HEK293 (cell line): ENCODE data around the gene SNAPIN.

Source experiments
- CTCF ChIA-PET: fragments of 350-600 bp; formaldehyde crosslinking; extraction: SDS; loops from one replicate; lab custom pipeline; 2021; ENCODE audit warnings: antibody characterized with exemption; lab: Yijun Ruan, JAX
- POLR2A ChIA-PET: fragments of 300-600 bp; formaldehyde crosslinking; extraction: SDS; loops from one replicate; lab custom pipeline; 2020; ENCODE audit warnings: antibody characterized with exemption, inconsistent platforms; lab: Yijun Ruan, JAX
- H3K27ac ChIP-seq: fragments of 200-500 bp; sonication (Bioruptor generic); 2 replicates; pipeline ENCODE4 v1.5.1; 2014; ENCODE audit warnings: low read depth, low read length, control low read depth, inconsistent platforms; ENCODE audit errors: extremely low read depth
- H3K36me3 ChIP-seq, 2 experiments: fragments of 200-500 bp in 1 of 2; sonication (Bioruptor generic) in 1 of 2; 1 replicate in 1 of 2; 2 replicates in 1 of 2; pipeline ENCODE4 v1.5.1; 2014 to 2017; ENCODE audit warnings: inconsistent platforms in 2 of 2, low read length in 2 of 2; ENCODE audit not compliant: control insufficient read depth in 2 of 2, insufficient read depth in 1 of 2
- H3K4me1 ChIP-seq: fragments of 200-500 bp; sonication (Bioruptor generic); 2 replicates; pipeline ENCODE4 v1.5.1; 2014; ENCODE audit warnings: mild to moderate bottlenecking, low read length, inconsistent platforms; ENCODE audit not compliant: control insufficient read depth, insufficient read depth
- H3K4me3 ChIP-seq: 2 replicates; pipeline ENCODE4 v1.5.1; 2011; ENCODE audit warnings: low read depth, mild to moderate bottlenecking, control low read depth, low read length, moderate library complexity
- H3K9me3 ChIP-seq: fragments of 200-500 bp; sonication (Bioruptor generic); 2 replicates; pipeline ENCODE4 v1.5.1; 2014; ENCODE audit warnings: low read depth, low read length, inconsistent platforms; ENCODE audit not compliant: control insufficient read depth, insufficient read depth
- AEBP2 ChIP-seq: fragments of 450-650 bp; formaldehyde crosslinking; IDR thresholded peaks from 2 replicates; pipeline ENCODE4 v1.5.1; 2016; ENCODE audit warnings: missing biosample characterization, missing genetic modification characterization, borderline replicate concordance
- GFI1B ChIP-seq: fragments of 450-650 bp; formaldehyde crosslinking; IDR thresholded peaks from 2 replicates; pipeline ENCODE4 v1.5.1; 2016; ENCODE audit warnings: missing biosample characterization, missing genetic modification characterization
- KLF1 ChIP-seq: fragments of 450-650 bp; formaldehyde crosslinking; IDR thresholded peaks from 2 replicates; pipeline ENCODE4 v1.5.1; 2016; ENCODE audit warnings: missing biosample characterization, missing genetic modification characterization
- KLF17 ChIP-seq: fragments of 450-650 bp; formaldehyde crosslinking; IDR thresholded peaks from 2 replicates; pipeline ENCODE4 v1.5.1; 2016; ENCODE audit warnings: missing biosample characterization, missing genetic modification characterization
- OVOL3 ChIP-seq: fragments of 450-650 bp; formaldehyde crosslinking; IDR thresholded peaks from 2 replicates; pipeline ENCODE4 v1.5.1; 2016; ENCODE audit warnings: missing biosample characterization, missing genetic modification characterization
- PATZ1 ChIP-seq: fragments of 450-650 bp; formaldehyde crosslinking; IDR thresholded peaks from 2 replicates; pipeline ENCODE4 v1.5.1; 2016; ENCODE audit warnings: missing biosample characterization, missing genetic modification characterization
- PRDM6 ChIP-seq: fragments of 450-650 bp; formaldehyde crosslinking; IDR thresholded peaks from 2 replicates; pipeline ENCODE4 v1.5.1; 2017; ENCODE audit warnings: missing biosample characterization, missing genetic modification characterization
- SP3 ChIP-seq: fragments of 450-650 bp; formaldehyde crosslinking; IDR thresholded peaks from 2 replicates; pipeline ENCODE4 v1.5.1; 2016; ENCODE audit warnings: missing biosample characterization, missing genetic modification characterization
- SP7 ChIP-seq: fragments of 450-650 bp; formaldehyde crosslinking; IDR thresholded peaks from 2 replicates; pipeline ENCODE4 v1.5.1; 2016; ENCODE audit warnings: missing biosample characterization, missing genetic modification characterization
- YY2 ChIP-seq: fragments of 450-650 bp; formaldehyde crosslinking; IDR thresholded peaks from 2 replicates; pipeline ENCODE4 v1.5.1; 2016; ENCODE audit warnings: missing biosample characterization, missing genetic modification characterization
- ZBTB17 ChIP-seq: fragments of 450-650 bp; formaldehyde crosslinking; IDR thresholded peaks from 2 replicates; pipeline ENCODE4 v1.5.1; 2016; ENCODE audit warnings: missing biosample characterization, missing genetic modification characterization
- ZFHX2 ChIP-seq: fragments of 450-650 bp; formaldehyde crosslinking; conservative IDR thresholded peaks from 2 replicates; pipeline ENCODE4 v1.5.1; 2016; ENCODE audit warnings: missing biosample characterization, missing genetic modification characterization
- ZIC2 ChIP-seq: fragments of 450-650 bp; formaldehyde crosslinking; IDR thresholded peaks from 2 replicates; pipeline ENCODE4 v1.5.1; 2016; ENCODE audit warnings: missing biosample characterization, missing genetic modification characterization
- ZNF2 ChIP-seq: fragments of 450-650 bp; formaldehyde crosslinking; IDR thresholded peaks from 2 replicates; pipeline ENCODE4 v1.5.1; 2016; ENCODE audit warnings: missing biosample characterization, missing genetic modification characterization
- ZNF335 ChIP-seq: fragments of 450-650 bp; formaldehyde crosslinking; conservative IDR thresholded peaks from 2 replicates; pipeline ENCODE4 v1.5.1; 2016; ENCODE audit warnings: missing biosample characterization, missing genetic modification characterization
- ZNF341 ChIP-seq: fragments of 450-650 bp; formaldehyde crosslinking; IDR thresholded peaks from 2 replicates; pipeline ENCODE4; 2016; ENCODE audit warnings: low read depth, missing biosample characterization, missing genetic modification characterization
- ZNF366 ChIP-seq: fragments of 450-650 bp; formaldehyde crosslinking; conservative IDR thresholded peaks from 2 replicates; pipeline ENCODE4 v1.5.1; 2016; ENCODE audit warnings: missing biosample characterization, missing genetic modification characterization
- ZNF391 ChIP-seq: fragments of 450-650 bp; formaldehyde crosslinking; IDR thresholded peaks from 2 replicates; pipeline ENCODE4 v1.5.1; 2016; ENCODE audit warnings: low read depth, missing biosample characterization, missing genetic modification characterization, borderline replicate concordance
- ZNF398 ChIP-seq: fragments of 450-650 bp; formaldehyde crosslinking; IDR thresholded peaks from 2 replicates; pipeline ENCODE4 v1.5.1; 2017; ENCODE audit warnings: missing biosample characterization, missing genetic modification characterization
- ZNF600 ChIP-seq: fragments of 450-650 bp; formaldehyde crosslinking; IDR thresholded peaks from 2 replicates; pipeline ENCODE4 v1.5.1; 2016; ENCODE audit warnings: missing biosample characterization, missing genetic modification characterization
- ZNF629 ChIP-seq: fragments of 450-650 bp; formaldehyde crosslinking; IDR thresholded peaks from 2 replicates; pipeline ENCODE4 v1.5.1; 2017; ENCODE audit warnings: missing biosample characterization, missing genetic modification characterization
- ZNF660 ChIP-seq: fragments of 450-650 bp; IDR thresholded peaks from 2 replicates; pipeline ENCODE4 v1.5.1; 2018; ENCODE audit warnings: missing biosample characterization, mild to moderate bottlenecking, missing genetic modification characterization
- ZNF791 ChIP-seq: fragments of 450-650 bp; formaldehyde crosslinking; IDR thresholded peaks from 2 replicates; pipeline ENCODE4 v1.5.1; 2016; ENCODE audit warnings: missing biosample characterization, missing genetic modification characterization
- ZNF830 ChIP-seq: fragments of 450-650 bp; IDR thresholded peaks from 2 replicates; pipeline ENCODE4 v1.5.0; 2018; ENCODE audit warnings: missing biosample characterization, missing genetic modification characterization, low read depth, mild to moderate bottlenecking, moderate library complexity

Gene SNAPIN

GRCh38 chr1:153697191-153698019, 38.9 kb downstream of the SNAPIN start (continued):
- TF ChIP-seq PATZ1 (tag by site-specific recombination) = peak; percentile 16; the same call in 1 of the 2 replicates
- peak; percentile 69 for TF ChIP-seq ZNF398 (tag by site-specific recombination)
- TF ChIP-seq KLF1 (tag by site-specific recombination) = peak; percentile 75
- no peak for TF ChIP-seq GFI1B (tag by site-specific recombination)
- peak; percentile 76; the same call in 1 of the 2 replicates for TF ChIP-seq KLF17
- TF ChIP-seq ZNF629 = peak; percentile 31; the same call in 1 of the 2 replicates
- TF ChIP-seq ZBTB17 (tag by site-specific recombination) = peak; percentile 57
- no peak for TF ChIP-seq OVOL3
- 0 out of 2 replicates have a peak, but pooled peaks have one; percentile 17 for TF ChIP-seq SP3 (tag by site-specific recombination)

- no peak overlapping the region for H3K4me3 ChIP-seq
- CTCF ChIA-PET = interaction anchor here (0.7 to 1.1 kb wide), 2 partner anchors 11 to 21 kb away, joined by 3 to 4 read pairs; no protein-coding TSS in a partner anchor
- POLR2A ChIA-PET = interaction anchor here (0.5 to 0.9 kb wide), 2 partner anchors 17 to 38 kb away, joined by 3 to 5 read pairs; no protein-coding TSS in a partner anchor
- TF ChIP-seq ZNF335 (tag by site-specific recombination) = peak; percentile 84
- TF ChIP-seq ZNF391 (tag by site-specific recombination) = no peak
- TF ChIP-seq AEBP2 = no peak
- peak; percentile 50; the same call in 1 of the 2 replicates for TF ChIP-seq ZNF600 (tag by site-specific recombination)
- TF ChIP-seq ZNF830 (tag by site-specific recombination) = no peak
- TF ChIP-seq ZFHX2 (tag by site-specific recombination) = peak; percentile 98
- TF ChIP-seq ZNF341 (tag by site-specific recombination) = peak; percentile 98
- no peak for TF ChIP-seq ZNF791
- 0 out of 2 replicates have a peak, but pooled peaks have one; percentile 30 for TF ChIP-seq ZNF660 (tag by site-specific recombination)
- peak; percentile 67 for TF ChIP-seq SP3 (tag by site-specific recombination)
- peak; percentile 93 for TF ChIP-seq KLF17
- peak; percentile 82 for TF ChIP-seq SP7 (tag by site-specific recombination)
- TF ChIP-seq ZNF2 (tag by site-specific recombination) = peak; percentile 8; the same call in 1 of the 2 replicates
- no peak; the same call in 1 of the 2 replicates for TF ChIP-seq ZNF366 (tag by site-specific recombination)
- TF ChIP-seq PRDM6 (tag by site-specific recombination) = no peak
- peak; percentile 85 for TF ChIP-seq ZIC2 (tag by site-specific recombination)
- TF ChIP-seq YY2 = no peak
- TF ChIP-seq ZNF629 = peak; percentile 92
Observed at GRCh38 chr1:153698020-153698922, 39.8 kb downstream of the SNAPIN start.

More at GRCh38 chr1:153698020-153698922, 39.8 kb downstream of the SNAPIN start:
- Histone ChIP-seq H3K9me3 (no peaks in the 10 kb centered on the region), H3K36me3 (no peaks in the 10 kb centered on the region), H3K4me1 (no peaks in the 10 kb centered on the region), H3K27ac (peak overlapping the region; percentile 2; the same call in 1 of the 2 replicates)
